ENCODE measurements around the gene ZNF451.

Gene ZNF451

GRCh38 chr6:57162028-57162427 is 72.0 kb downstream of the ZNF451 start:
- no peak for DNase-seq

- DNase-seq = no peak
Measured at GRCh38 chr6:57162516-57162915, 72.5 kb downstream of the ZNF451 start.

GRCh38 chr6:57163956-57164355 is 74.0 kb downstream of the ZNF451 start:
- DNase-seq = no peak

- no peak for DNase-seq
Measured at GRCh38 chr6:57165080-57165479, 75.1 kb downstream of the ZNF451 start.

- DNase-seq = peak; percentile 67
Measured at GRCh38 chr6:57172136-57173055, 82.4 kb downstream of the ZNF451 start, which contains the start of gene BAG2. BAG2 (plus strand) TSS chr6:57172326; CDS start chr6:57172698, 372 bp downstream.

GRCh38 chr6:57173056-57173885 is 83.3 kb downstream of the ZNF451 start:
- DNase-seq = no peak

- no peak for DNase-seq
Measured at GRCh38 chr6:57173886-57174510, 84.0 kb downstream of the ZNF451 start.

- no peak for DNase-seq
Measured at GRCh38 chr6:57174511-57174907, 84.5 kb downstream of the ZNF451 start.

GRCh38 chr6:57177545-57178265 is 87.7 kb downstream of the ZNF451 start:
- DNase-seq = no peak

GRCh38 chr6:57180596-57180995 is 90.6 kb downstream of the ZNF451 start:
- DNase-seq = no peak

GRCh38 chr6:57182017-57182432 is 92.0 kb downstream of the ZNF451 start:
- DNase-seq = no peak

- no peak for DNase-seq
Measured at GRCh38 chr6:57183336-57183735, 93.3 kb downstream of the ZNF451 start.

- no peak for DNase-seq
Measured at GRCh38 chr6:57190140-57190539, 100.2 kb downstream of the ZNF451 start.

GRCh38 chr6:57193177-57193576 is 103.2 kb downstream of the ZNF451 start:
- no peak for DNase-seq

GRCh38 chr6:57195457-57195856 is 105.5 kb downstream of the ZNF451 start:
- no peak for DNase-seq

- no peak for DNase-seq
Measured at GRCh38 chr6:57198926-57199636, 109.1 kb downstream of the ZNF451 start.

- no peak for DNase-seq
Measured at GRCh38 chr6:57201718-57202117, 111.7 kb downstream of the ZNF451 start.

GRCh38 chr6:57205550-57206328 is 115.8 kb downstream of the ZNF451 start:
- no peak for DNase-seq

GRCh38 chr6:57207141-57207540 is 117.2 kb downstream of the ZNF451 start:
- DNase-seq = no peak

GRCh38 chr6:57207872-57208271 is 117.9 kb downstream of the ZNF451 start:
- no peak for DNase-seq

GRCh38 chr6:57209030-57209429 is 119.0 kb downstream of the ZNF451 start:
- DNase-seq = no peak

Data from NCI-H1417 treated with DMSO at 0.1 percent for 48 hours (cell line).